Liver (tissue), 9 donors: ENCODE data around the gene TRMT2A. TPM values are rescaled to one million over a fixed set of nuclear protein-coding genes. Genes with fewer than 3 reads are reported as not detected.

Experiments used
- DNase-seq: peaks from one replicate; pipeline ENCODE4 v3.0.0-alpha.2; 2017; ENCODE audit warnings: low spot score
- H3K27ac ChIP-seq, 2 donors: one replicate each; pipeline ENCODE4 v1.7.0; 2013; ENCODE audit warnings: inconsistent platforms in 2 of 2, low read length in 2 of 2, control low read depth in 1 of 2, low read depth in 1 of 2, mild to moderate bottlenecking in 1 of 2
- H3K27me3 ChIP-seq, 4 donors: one replicate each; pipeline versions ENCODE4 v1.6.1 to v1.7.0; 2013; ENCODE audit warnings: low read length in 3 of 4, inconsistent platforms in 1 of 4, mild to moderate bottlenecking in 1 of 4, moderate library complexity in 1 of 4; ENCODE audit not compliant: control insufficient read depth in 4 of 4, insufficient read depth in 4 of 4
- H3K36me3 ChIP-seq, 4 donors: one replicate each; pipeline versions ENCODE4 v1.6.1 to v1.7.0; 2013; ENCODE audit warnings: low read length in 3 of 4, mild to moderate bottlenecking in 3 of 4, low read depth in 1 of 4, moderate library complexity in 1 of 4; ENCODE audit not compliant: control insufficient read depth in 4 of 4, insufficient read depth in 3 of 4
- H3K4me1 ChIP-seq, 4 donors: one replicate each; pipeline versions ENCODE4 v1.6.1 to v1.7.0; 2013; ENCODE audit warnings: low read length in 3 of 4, mild to moderate bottlenecking in 3 of 4, moderate library complexity in 1 of 4; ENCODE audit not compliant: control insufficient read depth in 4 of 4, insufficient read depth in 4 of 4
- H3K4me3 ChIP-seq, 3 donors: one replicate each; pipeline versions ENCODE4 v1.6.1 to v1.7.0; 2013; ENCODE audit warnings: low read length in 3 of 3, control low read depth in 1 of 3, low read depth in 1 of 3, mild to moderate bottlenecking in 1 of 3
- H3K9ac ChIP-seq, 2 donors: one replicate each; pipeline ENCODE4 v1.7.0; 2013; ENCODE audit warnings: low read length in 2 of 2, mild to moderate bottlenecking in 2 of 2, moderate library complexity in 2 of 2, control low read depth in 1 of 2, low read depth in 1 of 2
- H3K9me3 ChIP-seq, 4 donors: one replicate each; pipeline versions ENCODE4 v1.6.1 to v1.7.0; 2013; ENCODE audit warnings: low read length in 3 of 4; ENCODE audit not compliant: control insufficient read depth in 4 of 4
- EGR1 ChIP-seq, 2 donors: IDR thresholded peaks; 2 replicates each; pipeline ENCODE4 v1.6.1; 2016 to 2018; ENCODE audit warnings: antibody characterized with exemption in 2 of 2, low read depth in 2 of 2
- FOXA1 ChIP-seq: IDR thresholded peaks from 2 replicates; pipeline ENCODE4 v1.6.1; 2016; ENCODE audit warnings: antibody characterized with exemption
- FOXA2 ChIP-seq: IDR thresholded peaks from 2 replicates; pipeline ENCODE4 v1.6.1; 2016; ENCODE audit warnings: antibody characterized with exemption
- GABPA ChIP-seq, 2 donors: IDR thresholded peaks in 1 of 2; conservative IDR thresholded peaks in 1 of 2; 2 replicates each; pipeline ENCODE4 v1.6.1; 2016; ENCODE audit warnings: antibody characterized with exemption in 2 of 2, mild to moderate bottlenecking in 1 of 2, moderate library complexity in 1 of 2
- HNF4A ChIP-seq, 2 donors: conservative IDR thresholded peaks; 2 replicates each; pipeline ENCODE4 v1.6.1; 2016; ENCODE audit warnings: antibody characterized with exemption in 2 of 2, mild to moderate bottlenecking in 2 of 2
- HNF4G ChIP-seq: IDR thresholded peaks from 2 replicates; pipeline ENCODE4 v1.6.1; 2016; ENCODE audit warnings: antibody characterized with exemption
- JUND ChIP-seq, 2 donors: IDR thresholded peaks; 2 replicates each; pipeline ENCODE4 v1.6.1; 2016; ENCODE audit warnings: antibody characterized with exemption in 2 of 2
- NR2F2 ChIP-seq: IDR thresholded peaks from 2 replicates; pipeline ENCODE4 v1.6.1; 2016; ENCODE audit warnings: antibody characterized with exemption
- RAD21 ChIP-seq, 2 donors: IDR thresholded peaks; 2 replicates each; pipeline ENCODE4 v1.6.1; 2016; ENCODE audit warnings: antibody characterized with exemption in 2 of 2, mild to moderate bottlenecking in 2 of 2
- RXRA ChIP-seq, 2 donors: IDR thresholded peaks; 2 replicates each; pipeline ENCODE4 v1.6.1; 2017 to 2018; ENCODE audit warnings: antibody characterized with exemption in 2 of 2, mild to moderate bottlenecking in 1 of 2
- SP1 ChIP-seq: IDR thresholded peaks from 2 replicates; pipeline ENCODE4 v1.6.1; 2018; ENCODE audit warnings: antibody characterized with exemption, mild to moderate bottlenecking
- TAF1 ChIP-seq: conservative IDR thresholded peaks from 2 replicates; pipeline ENCODE4 v1.6.1; 2016; ENCODE audit warnings: antibody characterized with exemption, mild to moderate bottlenecking
- YY1 ChIP-seq: IDR thresholded peaks from 2 replicates; pipeline ENCODE4 v1.6.1; 2016; ENCODE audit warnings: antibody characterized with exemption, mild to moderate bottlenecking
- WGBS: extraction: QIAGEN DNeasy Blood & Tissue Kit; methylation state at CpG from one replicate; pipeline ENCODE4 v1.1.7; 2013; 5-methylcytosine and 5-hydroxymethylcytosine counted together
- polyA plus RNA-seq, 2 donors: library from polyadenylated mRNA; stranded (reverse) in 1 of 2; unstranded in 1 of 2; fragments of 200-250 nt in 1 of 2; fragments of >200 nt in 1 of 2; fragmentation: Nextera tagmentation in 1 of 2; extraction: Ambion mirVana in 1 of 2; gene quantifications; one replicate each; pipeline versions ENCODE4 v1.2.1 to v1.2.3, GENCODE V29; 2013 to 2015
- total RNA-seq, 2 donors: library from RNA; depleted of rRNA; stranded (reverse); fragments of >200 nt; gene quantifications; one replicate each; pipeline ENCODE4 v1.2.3, GENCODE V29; 2014
- TF ChIP-seq, protein P1 (sequence below): IDR thresholded peaks from 2 replicates; pipeline ENCODE4 v1.6.1; 2016; ENCODE audit warnings: antibody characterized with exemption
- TF ChIP-seq, protein P2 (sequence below): IDR thresholded peaks from 2 replicates; pipeline ENCODE4 v1.6.1; 2016; ENCODE audit warnings: antibody characterized with exemption, mild to moderate bottlenecking
- TF ChIP-seq, protein P3 (sequence below): fragments of 150-350 bp; IDR thresholded peaks from 2 replicates; pipeline ENCODE4 v1.5.1; 2017; ENCODE audit warnings: improper control_type of control experiment, low read depth, low read length; ENCODE audit not compliant: missing input control
- TF ChIP-seq, protein P4 (sequence below): IDR thresholded peaks from 2 replicates; pipeline ENCODE4 v1.6.1; 2016; ENCODE audit warnings: antibody characterized with exemption
- donor health status: healthy.
- donor health status: healthy.
- donor health status: healthy.
- donor health status: healthy.
- donor health status: healthy.

TRMT2A gene
- total and polyA plus RNA-seq, 4 donors, result 19.9 to 32.9 (median 25.2) TPM

DNA sequence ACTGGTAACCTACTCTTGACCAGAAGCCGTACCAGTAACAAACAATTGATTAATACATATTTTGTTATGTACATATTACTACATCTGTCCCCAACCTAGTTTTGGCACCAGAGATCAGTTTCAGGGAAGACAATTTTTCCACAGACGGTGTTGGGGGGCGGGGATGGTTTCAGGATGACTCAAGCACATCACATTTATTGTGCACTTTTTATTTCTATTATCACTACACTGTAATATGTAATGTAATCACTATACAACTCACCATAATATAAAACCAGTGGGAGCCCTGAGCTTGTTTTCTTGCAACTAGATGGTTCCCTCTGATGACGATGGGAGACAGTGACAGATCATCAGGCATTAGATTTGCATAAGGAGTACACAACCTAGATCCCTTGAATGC, 21.5 kb downstream of the TRMT2A start:
- H3K4me1 ChIP-seq, result peaks cover 12 to 29% (median 20%) of the 10 kb centered on the region in 4 donors
- 82% methylated on average over 4 of the region's 4 CpGs for WGBS
- peaks cover 16 to 45% (median 29%) of the 10 kb centered on the region in 4 donors for H3K36me3 ChIP-seq
- no peak overlapping the region for H3K9ac ChIP-seq
- TF ChIP-seq TAF1 (no peak), JUND (IDR thresholded peaks at IDR 0.05) (no peak), RAD21 (IDR thresholded peaks at IDR 0.05) (no peak), FOXA2 (no peak), NR2F2 (no peak), EGR1 (IDR thresholded peaks at IDR 0.05; ENCODE audit: low read depth in 2 of 2) (no peak), YY1 (no peak), FOXA1 (no peak), HNF4G (no peak), SP1 (no peak), HNF4A (conservative IDR thresholded peaks at IDR 0.05) (no peak), GABPA (IDR thresholded peaks at IDR 0.05 in 1 of 2, conservative IDR thresholded peaks at IDR 0.05 in 1 of 2) (no peak), RXRA (IDR thresholded peaks at IDR 0.05) (no peak)
- TF ChIP-seq, protein P1, sequence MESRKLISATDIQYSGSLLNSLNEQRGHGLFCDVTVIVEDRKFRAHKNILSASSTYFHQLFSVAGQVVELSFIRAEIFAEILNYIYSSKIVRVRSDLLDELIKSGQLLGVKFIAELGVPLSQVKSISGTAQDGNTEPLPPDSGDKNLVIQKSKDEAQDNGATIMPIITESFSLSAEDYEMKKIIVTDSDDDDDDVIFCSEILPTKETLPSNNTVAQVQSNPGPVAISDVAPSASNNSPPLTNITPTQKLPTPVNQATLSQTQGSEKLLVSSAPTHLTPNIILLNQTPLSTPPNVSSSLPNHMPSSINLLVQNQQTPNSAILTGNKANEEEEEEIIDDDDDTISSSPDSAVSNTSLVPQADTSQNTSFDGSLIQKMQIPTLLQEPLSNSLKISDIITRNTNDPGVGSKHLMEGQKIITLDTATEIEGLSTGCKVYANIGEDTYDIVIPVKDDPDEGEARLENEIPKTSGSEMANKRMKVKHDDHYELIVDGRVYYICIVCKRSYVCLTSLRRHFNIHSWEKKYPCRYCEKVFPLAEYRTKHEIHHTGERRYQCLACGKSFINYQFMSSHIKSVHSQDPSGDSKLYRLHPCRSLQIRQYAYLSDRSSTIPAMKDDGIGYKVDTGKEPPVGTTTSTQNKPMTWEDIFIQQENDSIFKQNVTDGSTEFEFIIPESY, result no peak
- TF ChIP-seq, protein P2, sequence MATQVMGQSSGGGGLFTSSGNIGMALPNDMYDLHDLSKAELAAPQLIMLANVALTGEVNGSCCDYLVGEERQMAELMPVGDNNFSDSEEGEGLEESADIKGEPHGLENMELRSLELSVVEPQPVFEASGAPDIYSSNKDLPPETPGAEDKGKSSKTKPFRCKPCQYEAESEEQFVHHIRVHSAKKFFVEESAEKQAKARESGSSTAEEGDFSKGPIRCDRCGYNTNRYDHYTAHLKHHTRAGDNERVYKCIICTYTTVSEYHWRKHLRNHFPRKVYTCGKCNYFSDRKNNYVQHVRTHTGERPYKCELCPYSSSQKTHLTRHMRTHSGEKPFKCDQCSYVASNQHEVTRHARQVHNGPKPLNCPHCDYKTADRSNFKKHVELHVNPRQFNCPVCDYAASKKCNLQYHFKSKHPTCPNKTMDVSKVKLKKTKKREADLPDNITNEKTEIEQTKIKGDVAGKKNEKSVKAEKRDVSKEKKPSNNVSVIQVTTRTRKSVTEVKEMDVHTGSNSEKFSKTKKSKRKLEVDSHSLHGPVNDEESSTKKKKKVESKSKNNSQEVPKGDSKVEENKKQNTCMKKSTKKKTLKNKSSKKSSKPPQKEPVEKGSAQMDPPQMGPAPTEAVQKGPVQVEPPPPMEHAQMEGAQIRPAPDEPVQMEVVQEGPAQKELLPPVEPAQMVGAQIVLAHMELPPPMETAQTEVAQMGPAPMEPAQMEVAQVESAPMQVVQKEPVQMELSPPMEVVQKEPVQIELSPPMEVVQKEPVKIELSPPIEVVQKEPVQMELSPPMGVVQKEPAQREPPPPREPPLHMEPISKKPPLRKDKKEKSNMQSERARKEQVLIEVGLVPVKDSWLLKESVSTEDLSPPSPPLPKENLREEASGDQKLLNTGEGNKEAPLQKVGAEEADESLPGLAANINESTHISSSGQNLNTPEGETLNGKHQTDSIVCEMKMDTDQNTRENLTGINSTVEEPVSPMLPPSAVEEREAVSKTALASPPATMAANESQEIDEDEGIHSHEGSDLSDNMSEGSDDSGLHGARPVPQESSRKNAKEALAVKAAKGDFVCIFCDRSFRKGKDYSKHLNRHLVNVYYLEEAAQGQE, result no peak
- TF ChIP-seq, protein P3, sequence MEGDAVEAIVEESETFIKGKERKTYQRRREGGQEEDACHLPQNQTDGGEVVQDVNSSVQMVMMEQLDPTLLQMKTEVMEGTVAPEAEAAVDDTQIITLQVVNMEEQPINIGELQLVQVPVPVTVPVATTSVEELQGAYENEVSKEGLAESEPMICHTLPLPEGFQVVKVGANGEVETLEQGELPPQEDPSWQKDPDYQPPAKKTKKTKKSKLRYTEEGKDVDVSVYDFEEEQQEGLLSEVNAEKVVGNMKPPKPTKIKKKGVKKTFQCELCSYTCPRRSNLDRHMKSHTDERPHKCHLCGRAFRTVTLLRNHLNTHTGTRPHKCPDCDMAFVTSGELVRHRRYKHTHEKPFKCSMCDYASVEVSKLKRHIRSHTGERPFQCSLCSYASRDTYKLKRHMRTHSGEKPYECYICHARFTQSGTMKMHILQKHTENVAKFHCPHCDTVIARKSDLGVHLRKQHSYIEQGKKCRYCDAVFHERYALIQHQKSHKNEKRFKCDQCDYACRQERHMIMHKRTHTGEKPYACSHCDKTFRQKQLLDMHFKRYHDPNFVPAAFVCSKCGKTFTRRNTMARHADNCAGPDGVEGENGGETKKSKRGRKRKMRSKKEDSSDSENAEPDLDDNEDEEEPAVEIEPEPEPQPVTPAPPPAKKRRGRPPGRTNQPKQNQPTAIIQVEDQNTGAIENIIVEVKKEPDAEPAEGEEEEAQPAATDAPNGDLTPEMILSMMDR, result no peak
- TF ChIP-seq, protein P4, sequence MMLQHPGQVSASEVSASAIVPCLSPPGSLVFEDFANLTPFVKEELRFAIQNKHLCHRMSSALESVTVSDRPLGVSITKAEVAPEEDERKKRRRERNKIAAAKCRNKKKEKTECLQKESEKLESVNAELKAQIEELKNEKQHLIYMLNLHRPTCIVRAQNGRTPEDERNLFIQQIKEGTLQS, result no peak
- H3K27ac ChIP-seq, result no peak overlapping the region
- no peak overlapping the region for H3K4me3 ChIP-seq
- H3K27me3 ChIP-seq, result no peaks in the 10 kb centered on the region
- no peak for DNase-seq
- H3K9me3 ChIP-seq, result no peaks in the 10 kb centered on the region
